Natural killer cell (primary cell): ENCODE measurements around the gene REXO5. TPM values are rescaled to one million over a fixed set of nuclear protein-coding genes. Genes with fewer than 3 reads are reported as not detected.

Experiments used
- ATAC-seq, 3 donors: fragments of 150-1000 bp in 2 of 3; fragments of 200-7000 bp in 1 of 3; cut with Tn5 transposase; 1 replicate in 1 of 3; 2 replicates in 2 of 3; pipeline ENCODE4 v1.10.0; 2021; ENCODE audit warnings: mild to moderate bottlenecking in 2 of 3, moderate library complexity in 2 of 3
- DNase-seq, 2 donors: peaks; one replicate each; pipeline versions ENCODE4 v3.0.0 to v3.0.0-alpha.2; 2013 to 2021; ENCODE audit warnings: mixed read lengths in 1 of 2
- H3K27ac ChIP-seq: one replicate; pipeline ENCODE4 v1.5.1; 2013; ENCODE audit warnings: mild to moderate bottlenecking, low read length
- H3K27me3 ChIP-seq: one replicate; pipeline ENCODE4 v1.6.1; 2013; ENCODE audit warnings: low read length; ENCODE audit not compliant: control insufficient read depth, insufficient read depth
- H3K36me3 ChIP-seq: one replicate; pipeline ENCODE4 v1.6.1; 2013; ENCODE audit warnings: low read length; ENCODE audit not compliant: control insufficient read depth, insufficient read depth
- H3K4me1 ChIP-seq: one replicate; pipeline ENCODE4 v1.6.1; 2013; ENCODE audit warnings: low read length; ENCODE audit not compliant: control insufficient read depth, insufficient read depth
- H3K4me3 ChIP-seq: one replicate; pipeline ENCODE4 v1.5.1; 2013; ENCODE audit warnings: low read length
- H3K9me3 ChIP-seq: one replicate; pipeline ENCODE4 v1.6.1; 2013; ENCODE audit warnings: low read length; ENCODE audit not compliant: control insufficient read depth, insufficient read depth
- H3K27ac Mint-ChIP-seq, 2 donors: one replicate each; pipeline ENCODE4 v1.8.0; 2022; ENCODE audit warnings: mild to moderate bottlenecking in 2 of 2, mixed read lengths in 2 of 2, moderate library complexity in 1 of 2
- H3K27me3 Mint-ChIP-seq, 2 donors: one replicate each; pipeline ENCODE4 v1.8.0; 2022; ENCODE audit warnings: low read depth in 2 of 2, mixed read lengths in 2 of 2
- H3K36me3 Mint-ChIP-seq: one replicate; pipeline ENCODE4 v1.8.0; 2022; ENCODE audit warnings: mixed read lengths
- H3K4me1 Mint-ChIP-seq, 2 donors: one replicate each; pipeline ENCODE4 v1.8.0; 2022; ENCODE audit warnings: mixed read lengths in 2 of 2
- H3K4me3 Mint-ChIP-seq: one replicate; pipeline ENCODE4 v1.8.0; 2022; ENCODE audit warnings: mild to moderate bottlenecking, moderate library complexity, mixed read lengths
- H3K9me3 Mint-ChIP-seq, 2 donors: one replicate each; pipeline ENCODE4 v1.8.0; 2022; ENCODE audit warnings: mixed read lengths in 2 of 2
- WGBS: methylation state at CpG from one replicate; pipeline ENCODE4 v1.1.7; 2013; ENCODE audit warnings: missing lambda C conversion rate; ENCODE audit not compliant: insufficient coverage; 5-methylcytosine and 5-hydroxymethylcytosine counted together
- intact Hi-C: fragments of 100-400 bp; cut with micrococcal nuclease; formaldehyde crosslinking; loops from one replicate; pipeline ENCODE4 v1.14.2; 2022
- total RNA-seq, 4 donors: library from RNA; stranded (reverse); fragments of 120-200 nt in 1 of 4; gene quantifications; one replicate each; pipeline versions ENCODE4 v1.2.3 to v1.2.4, GENCODE V29; 2013 to 2022
- TF ChIP-seq, protein P1 (sequence below): fragments of 200-600 bp; IDR thresholded peaks from one replicate; pipeline ENCODE4 v1.8.0; 2022; ENCODE audit warnings: antibody characterized with exemption

The REXO5 gene
- total RNA-seq, 3 donors from 2014 or later (not counting 1 experiment from before 2014, with no cell fraction given), result 1.5 to 6.0 (median 1.7) TPM

DNA sequence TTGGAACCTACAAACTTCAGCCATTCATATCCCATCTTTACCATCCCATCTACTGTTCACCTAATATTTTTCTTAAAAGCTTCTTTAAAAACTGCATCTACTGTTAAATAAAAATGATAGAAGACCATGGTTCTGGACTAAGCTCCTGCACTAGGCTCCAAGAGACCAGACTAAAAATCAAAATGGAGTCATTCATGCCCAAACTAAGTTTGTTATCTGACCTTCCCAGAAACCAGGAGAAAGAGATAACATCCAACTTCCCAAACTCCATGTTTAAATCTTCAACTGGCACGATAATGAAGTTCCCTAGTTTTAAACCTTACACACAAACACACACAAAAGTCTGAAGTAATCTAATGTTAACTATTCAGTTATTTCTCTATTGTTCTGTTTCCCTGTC lies 80.0 kb downstream of the REXO5 start:
- peaks cover 14% of the 10 kb centered on the region in 2 donors for H3K4me1 Mint-ChIP-seq
- no peaks in the 10 kb centered on the region for H3K36me3 ChIP-seq
- H3K4me3 ChIP-seq, result no peak overlapping the region
- H3K36me3 Mint-ChIP-seq, result no peaks in the 10 kb centered on the region
- no peaks in the 10 kb centered on the region for H3K9me3 Mint-ChIP-seq
- no peak for ATAC-seq
- no peaks in the 10 kb centered on the region for H3K27me3 ChIP-seq
- no peak overlapping the region for H3K27ac ChIP-seq
- H3K27me3 Mint-ChIP-seq, result no peaks in the 10 kb centered on the region
- H3K9me3 ChIP-seq, result no peaks in the 10 kb centered on the region
- no peak overlapping the region for H3K27ac Mint-ChIP-seq
- no peaks in the 10 kb centered on the region for H3K4me1 ChIP-seq
- 0% methylated on average over 1 of the region's 1 CpG for WGBS
- intact Hi-C loops, result no loop called here
- DNase-seq, result no peak
- TF ChIP-seq, protein P1, sequence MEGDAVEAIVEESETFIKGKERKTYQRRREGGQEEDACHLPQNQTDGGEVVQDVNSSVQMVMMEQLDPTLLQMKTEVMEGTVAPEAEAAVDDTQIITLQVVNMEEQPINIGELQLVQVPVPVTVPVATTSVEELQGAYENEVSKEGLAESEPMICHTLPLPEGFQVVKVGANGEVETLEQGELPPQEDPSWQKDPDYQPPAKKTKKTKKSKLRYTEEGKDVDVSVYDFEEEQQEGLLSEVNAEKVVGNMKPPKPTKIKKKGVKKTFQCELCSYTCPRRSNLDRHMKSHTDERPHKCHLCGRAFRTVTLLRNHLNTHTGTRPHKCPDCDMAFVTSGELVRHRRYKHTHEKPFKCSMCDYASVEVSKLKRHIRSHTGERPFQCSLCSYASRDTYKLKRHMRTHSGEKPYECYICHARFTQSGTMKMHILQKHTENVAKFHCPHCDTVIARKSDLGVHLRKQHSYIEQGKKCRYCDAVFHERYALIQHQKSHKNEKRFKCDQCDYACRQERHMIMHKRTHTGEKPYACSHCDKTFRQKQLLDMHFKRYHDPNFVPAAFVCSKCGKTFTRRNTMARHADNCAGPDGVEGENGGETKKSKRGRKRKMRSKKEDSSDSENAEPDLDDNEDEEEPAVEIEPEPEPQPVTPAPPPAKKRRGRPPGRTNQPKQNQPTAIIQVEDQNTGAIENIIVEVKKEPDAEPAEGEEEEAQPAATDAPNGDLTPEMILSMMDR, result no peak
- no peak overlapping the region for H3K4me3 Mint-ChIP-seq

DNA sequence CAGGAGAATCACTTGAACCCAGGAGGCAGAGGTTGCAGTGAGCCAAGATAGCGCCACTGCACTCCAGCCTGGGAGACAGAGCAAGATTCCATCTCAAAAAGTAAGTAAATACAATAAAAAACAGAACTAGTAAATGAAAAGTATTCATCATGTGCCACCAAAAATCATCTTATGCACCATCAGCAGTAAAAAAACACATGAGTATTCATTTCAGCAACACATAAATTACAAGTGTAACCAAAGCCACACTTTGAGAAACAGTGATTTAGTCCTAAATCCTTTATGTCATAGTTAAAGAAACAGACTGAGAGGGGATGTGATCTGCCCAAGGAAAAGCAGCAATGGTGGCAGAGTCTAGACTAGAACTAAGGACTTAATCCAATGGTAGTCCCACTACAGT lies 80.9 kb downstream of the REXO5 start:
- intact Hi-C loops, result no loop called here
- Histone ChIP-seq H3K27me3 (no peaks in the 10 kb centered on the region), H3K4me1 (no peaks in the 10 kb centered on the region), H3K36me3 (no peaks in the 10 kb centered on the region), H3K4me3 (no peak overlapping the region), H3K9me3 (no peaks in the 10 kb centered on the region), H3K27ac (no peak overlapping the region)
- Mint-ChIP-seq H3K4me1 (peaks cover 18 to 19% of the 10 kb centered on the region in 2 donors), H3K27ac (no peak overlapping the region), H3K36me3 (no peaks in the 10 kb centered on the region), H3K27me3 (no peaks in the 10 kb centered on the region), H3K4me3 (no peak overlapping the region), H3K9me3 (no peaks in the 10 kb centered on the region)
- TF ChIP-seq, protein P1, result no peak
- ATAC-seq (no peak), DNase-seq (no peak)
- WGBS, result 100% methylated on average over 1 of the region's 1 CpG

- Histone ChIP-seq H3K27ac (no peak overlapping the region), H3K27me3 (no peaks in the 10 kb centered on the region), H3K4me1 (no peaks in the 10 kb centered on the region), H3K36me3 (peaks cover 4% of the 10 kb centered on the region), H3K4me3 (no peak overlapping the region), H3K9me3 (no peaks in the 10 kb centered on the region)
- TF ChIP-seq, protein P1, result no peak
- WGBS, result 93% methylated on average over 3 of the region's 4 CpGs
- intact Hi-C loops, result no loop called here
- Mint-ChIP-seq H3K27ac (no peak overlapping the region), H3K4me1 (peaks cover 13 to 20% of the 10 kb centered on the region in 2 donors), H3K4me3 (no peak overlapping the region), H3K36me3 (no peaks in the 10 kb centered on the region), H3K9me3 (no peaks in the 10 kb centered on the region), H3K27me3 (no peaks in the 10 kb centered on the region)
- DNase-seq (no peak), ATAC-seq (no peak)
Measured at GRCh38 chr16:20889625-20890275, 83.4 kb downstream of the REXO5 start.

- DNase-seq (no peak), ATAC-seq (no peak)
- no peak overlapping the region for H3K27ac ChIP-seq
- peaks cover 25 to 35% of the 10 kb centered on the region in 2 donors for H3K4me1 Mint-ChIP-seq
- no peaks in the 10 kb centered on the region for H3K27me3 ChIP-seq
- H3K4me3 Mint-ChIP-seq, result no peak overlapping the region
- intact Hi-C loops, result no loop called here
- peaks cover 2% of the 10 kb centered on the region for H3K4me1 ChIP-seq
- H3K4me3 ChIP-seq, result no peak overlapping the region
- H3K36me3 ChIP-seq, result peaks cover 11% of the 10 kb centered on the region
- H3K9me3 ChIP-seq, result no peaks in the 10 kb centered on the region
- H3K27ac Mint-ChIP-seq, result no peak overlapping the region
- H3K27me3 Mint-ChIP-seq, result no peaks in the 10 kb centered on the region
- 100% methylated on average over 2 of the region's 2 CpGs for WGBS
- H3K9me3 Mint-ChIP-seq, result no peaks in the 10 kb centered on the region
- no peaks in the 10 kb centered on the region for H3K36me3 Mint-ChIP-seq
- TF ChIP-seq, protein P1, result no peak
Measured at GRCh38 chr16:20894388-20894787, 88.1 kb downstream of the REXO5 start.
